Right renal pelvis (tissue), 4 donors: ENCODE measurements around the gene HCN2. TPM values are rescaled to one million over a fixed set of nuclear protein-coding genes. Genes with fewer than 3 reads are reported as not detected.

Experiments
- DNase-seq, 4 donors: peaks; one replicate each; pipeline ENCODE4 v3.0.0-alpha.2; 2013; ENCODE audit warnings: low read depth in 4 of 4, low spot score in 3 of 4, missing footprints in 1 of 4
- polyA plus RNA-seq, 4 donors: library from polyadenylated mRNA; unstranded; fragments of 120-200 nt; gene quantifications; one replicate each; pipeline ENCODE4 v1.2.1, GENCODE V29; 2013; ENCODE audit not compliant: insufficient read length in 4 of 4

The HCN2 gene
- polyA plus RNA-seq, 4 donors: 0.18 to 0.44 (median 0.23) TPM

- no peak for DNase-seq
These were observed 60.4 kb downstream of the HCN2 start for GRCh38 chr19:650121-650520.

- no peak for DNase-seq
These were observed 61.6 kb downstream of the HCN2 start for GRCh38 chr19:651114-651818.

- no peak for DNase-seq
These were observed 62.3 kb downstream of the HCN2 start for GRCh38 chr19:651991-652390.

- DNase-seq: no peak
These were observed 63.0 kb downstream of the HCN2 start for GRCh38 chr19:652467-653389.

GRCh38 chr19:653425-653824 lies 63.7 kb downstream of the HCN2 start:
- no peak for DNase-seq

- no peak for DNase-seq
These were observed 66.0 kb downstream of the HCN2 start for GRCh38 chr19:655691-656090.

GRCh38 chr19:656751-657559 lies 67.3 kb downstream of the HCN2 start:
- DNase-seq: no peak

GRCh38 chr19:657611-658010 lies 67.9 kb downstream of the HCN2 start:
- no peak for DNase-seq

- DNase-seq: no peak
These were observed 68.6 kb downstream of the HCN2 start for GRCh38 chr19:658059-658839.

- DNase-seq: no peak
These were observed 69.5 kb downstream of the HCN2 start for GRCh38 chr19:658916-659839.

- no peak for DNase-seq
These were observed 71.2 kb downstream of the HCN2 start for GRCh38 chr19:660793-661426.

- DNase-seq: no peak
These were observed 71.9 kb downstream of the HCN2 start for GRCh38 chr19:661427-662196.

- no peak for DNase-seq
These were observed 72.7 kb downstream of the HCN2 start for GRCh38 chr19:662207-662961.

GRCh38 chr19:662962-663681 lies 73.4 kb downstream of the HCN2 start, which contains the start of gene RNF126:
Gene RNF126 (minus strand): TSS chr19:663214. CDS start chr19:663121, 93 bp downstream.
- peak; percentile 76 to 79 (median 78) for DNase-seq

GRCh38 chr19:663682-664117 lies 74.0 kb downstream of the HCN2 start:
- no peak for DNase-seq

GRCh38 chr19:664913-665443 lies 75.3 kb downstream of the HCN2 start:
- peak in 3 of 4 donors; percentile 70 to 80 (median 74) for DNase-seq
